Measurements from ENCODE around the gene DAND5. TPM values are rescaled to one million over a fixed set of nuclear protein-coding genes. Genes with fewer than 3 reads are reported as not detected.

Gene DAND5
- total and polyA plus RNA-seq, 2 of the 13 experiments (the other 11 are each of a cell fraction or from before 2014, with no cell fraction given), result 0.04 TPM; not detected in 1

GRCh38 chr19:13012690-13013608 lies 43.6 kb downstream of the DAND5 start (continued):
- TF ChIP-seq, protein P1, sequence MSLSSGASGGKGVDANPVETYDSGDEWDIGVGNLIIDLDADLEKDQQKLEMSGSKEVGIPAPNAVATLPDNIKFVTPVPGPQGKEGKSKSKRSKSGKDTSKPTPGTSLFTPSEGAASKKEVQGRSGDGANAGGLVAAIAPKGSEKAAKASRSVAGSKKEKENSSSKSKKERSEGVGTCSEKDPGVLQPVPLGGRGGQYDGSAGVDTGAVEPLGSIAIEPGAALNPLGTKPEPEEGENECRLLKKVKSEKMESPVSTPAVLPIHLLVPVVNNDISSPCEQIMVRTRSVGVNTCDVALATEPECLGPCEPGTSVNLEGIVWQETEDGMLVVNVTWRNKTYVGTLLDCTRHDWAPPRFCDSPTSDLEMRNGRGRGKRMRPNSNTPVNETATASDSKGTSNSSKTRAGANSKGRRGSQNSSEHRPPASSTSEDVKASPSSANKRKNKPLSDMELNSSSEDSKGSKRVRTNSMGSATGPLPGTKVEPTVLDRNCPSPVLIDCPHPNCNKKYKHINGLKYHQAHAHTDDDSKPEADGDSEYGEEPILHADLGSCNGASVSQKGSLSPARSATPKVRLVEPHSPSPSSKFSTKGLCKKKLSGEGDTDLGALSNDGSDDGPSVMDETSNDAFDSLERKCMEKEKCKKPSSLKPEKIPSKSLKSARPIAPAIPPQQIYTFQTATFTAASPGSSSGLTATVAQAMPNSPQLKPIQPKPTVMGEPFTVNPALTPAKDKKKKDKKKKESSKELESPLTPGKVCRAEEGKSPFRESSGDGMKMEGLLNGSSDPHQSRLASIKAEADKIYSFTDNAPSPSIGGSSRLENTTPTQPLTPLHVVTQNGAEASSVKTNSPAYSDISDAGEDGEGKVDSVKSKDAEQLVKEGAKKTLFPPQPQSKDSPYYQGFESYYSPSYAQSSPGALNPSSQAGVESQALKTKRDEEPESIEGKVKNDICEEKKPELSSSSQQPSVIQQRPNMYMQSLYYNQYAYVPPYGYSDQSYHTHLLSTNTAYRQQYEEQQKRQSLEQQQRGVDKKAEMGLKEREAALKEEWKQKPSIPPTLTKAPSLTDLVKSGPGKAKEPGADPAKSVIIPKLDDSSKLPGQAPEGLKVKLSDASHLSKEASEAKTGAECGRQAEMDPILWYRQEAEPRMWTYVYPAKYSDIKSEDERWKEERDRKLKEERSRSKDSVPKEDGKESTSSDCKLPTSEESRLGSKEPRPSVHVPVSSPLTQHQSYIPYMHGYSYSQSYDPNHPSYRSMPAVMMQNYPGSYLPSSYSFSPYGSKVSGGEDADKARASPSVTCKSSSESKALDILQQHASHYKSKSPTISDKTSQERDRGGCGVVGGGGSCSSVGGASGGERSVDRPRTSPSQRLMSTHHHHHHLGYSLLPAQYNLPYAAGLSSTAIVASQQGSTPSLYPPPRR (CRISPR knock-in tag; IDR thresholded peaks at IDR 0.05; ENCODE audit: borderline replicate concordance), result peak; percentile 68; the same call in 1 of the 2 replicates
- TF ChIP-seq, protein P2, sequence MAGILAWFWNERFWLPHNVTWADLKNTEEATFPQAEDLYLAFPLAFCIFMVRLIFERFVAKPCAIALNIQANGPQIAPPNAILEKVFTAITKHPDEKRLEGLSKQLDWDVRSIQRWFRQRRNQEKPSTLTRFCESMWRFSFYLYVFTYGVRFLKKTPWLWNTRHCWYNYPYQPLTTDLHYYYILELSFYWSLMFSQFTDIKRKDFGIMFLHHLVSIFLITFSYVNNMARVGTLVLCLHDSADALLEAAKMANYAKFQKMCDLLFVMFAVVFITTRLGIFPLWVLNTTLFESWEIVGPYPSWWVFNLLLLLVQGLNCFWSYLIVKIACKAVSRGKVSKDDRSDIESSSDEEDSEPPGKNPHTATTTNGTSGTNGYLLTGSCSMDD (CRISPR knock-in tag; IDR thresholded peaks at IDR 0.05), result no peak
- TF ChIP-seq SIN3B (IDR thresholded peaks at IDR 0.05; ENCODE audit: low read length) (no peak), GZF1 (CRISPR knock-in tag; IDR thresholded peaks at IDR 0.05) (no peak), AFF4 (CRISPR knock-in tag; IDR thresholded peaks at IDR 0.05) (no peak), ZBTB33 (CRISPR knock-in tag; IDR thresholded peaks at IDR 0.05) (peak; percentile 92), ARID2 (CRISPR knock-in tag; IDR thresholded peaks at IDR 0.05; ENCODE audit: borderline replicate concordance) (no peak), GABPA (IDR thresholded peaks at IDR 0.05; ENCODE audit: low read depth, low read length) (no peak), GABPA (CRISPR knock-in tag; IDR thresholded peaks at IDR 0.05; ENCODE audit: low read depth) (no peak), ZBTB25 (CRISPR knock-in tag; IDR thresholded peaks at IDR 0.05) (no peak), ZNF337 (CRISPR knock-in tag; IDR thresholded peaks at IDR 0.05; ENCODE audit: borderline replicate concordance, low read depth) (no peak), ATAD3A (CRISPR knock-in tag; IDR thresholded peaks at IDR 0.05) (no peak), ZNF44 (CRISPR knock-in tag; IDR thresholded peaks at IDR 0.05) (no peak)
- TF ChIP-seq, protein P3, sequence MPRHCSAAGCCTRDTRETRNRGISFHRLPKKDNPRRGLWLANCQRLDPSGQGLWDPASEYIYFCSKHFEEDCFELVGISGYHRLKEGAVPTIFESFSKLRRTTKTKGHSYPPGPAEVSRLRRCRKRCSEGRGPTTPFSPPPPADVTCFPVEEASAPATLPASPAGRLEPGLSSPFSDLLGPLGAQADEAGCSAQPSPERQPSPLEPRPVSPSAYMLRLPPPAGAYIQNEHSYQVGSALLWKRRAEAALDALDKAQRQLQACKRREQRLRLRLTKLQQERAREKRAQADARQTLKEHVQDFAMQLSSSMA (CRISPR knock-in tag; IDR thresholded peaks at IDR 0.05), result no peak

Data from HepG2 (cell line).